Loucy (cell line): ENCODE results near the gene KRTAP2-3.

Experiments
- EZH2phosphoT487 ChIP-seq: fragments of 200-600 bp; IDR thresholded peaks from 2 replicates; pipeline ENCODE4 v1.6.1; 2018; ENCODE audit warnings: antibody characterized with exemption, mild to moderate bottlenecking, moderate library complexity, borderline replicate concordance
- TF ChIP-seq, protein P1 (sequence below): fragments of 200-600 bp; sonication (generic); conservative IDR thresholded peaks from 2 replicates; pipeline ENCODE4 v1.5.1; 2014; ENCODE audit warnings: mild to moderate bottlenecking, antibody characterized with exemption, low read length

DNA sequence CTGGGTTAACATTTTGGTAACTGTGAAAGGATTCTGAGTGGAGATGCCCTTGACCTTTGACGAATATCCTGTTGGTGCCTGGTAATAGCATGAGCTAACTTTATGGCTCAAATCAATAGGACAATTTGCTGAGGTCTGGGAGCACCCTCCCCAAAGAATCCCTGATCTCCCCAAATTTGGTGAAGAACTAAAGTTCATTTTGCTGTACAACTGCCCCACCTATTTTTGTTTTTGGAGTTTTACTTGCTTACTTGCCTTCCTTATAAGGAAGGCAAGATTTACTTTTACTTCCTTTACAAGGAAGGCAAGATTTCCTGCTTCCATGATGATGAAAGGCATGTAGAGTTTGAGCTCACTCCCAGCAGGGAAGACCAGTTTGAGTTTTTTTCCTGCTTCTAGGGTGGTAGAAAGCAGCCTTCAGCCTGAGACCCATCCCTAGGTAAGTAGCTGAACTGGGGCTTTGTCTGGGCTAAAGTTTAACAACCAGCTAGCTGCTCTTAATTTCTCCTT is 48.1 kb upstream of the KRTAP2-3 start:
- TF ChIP-seq, protein P1, sequence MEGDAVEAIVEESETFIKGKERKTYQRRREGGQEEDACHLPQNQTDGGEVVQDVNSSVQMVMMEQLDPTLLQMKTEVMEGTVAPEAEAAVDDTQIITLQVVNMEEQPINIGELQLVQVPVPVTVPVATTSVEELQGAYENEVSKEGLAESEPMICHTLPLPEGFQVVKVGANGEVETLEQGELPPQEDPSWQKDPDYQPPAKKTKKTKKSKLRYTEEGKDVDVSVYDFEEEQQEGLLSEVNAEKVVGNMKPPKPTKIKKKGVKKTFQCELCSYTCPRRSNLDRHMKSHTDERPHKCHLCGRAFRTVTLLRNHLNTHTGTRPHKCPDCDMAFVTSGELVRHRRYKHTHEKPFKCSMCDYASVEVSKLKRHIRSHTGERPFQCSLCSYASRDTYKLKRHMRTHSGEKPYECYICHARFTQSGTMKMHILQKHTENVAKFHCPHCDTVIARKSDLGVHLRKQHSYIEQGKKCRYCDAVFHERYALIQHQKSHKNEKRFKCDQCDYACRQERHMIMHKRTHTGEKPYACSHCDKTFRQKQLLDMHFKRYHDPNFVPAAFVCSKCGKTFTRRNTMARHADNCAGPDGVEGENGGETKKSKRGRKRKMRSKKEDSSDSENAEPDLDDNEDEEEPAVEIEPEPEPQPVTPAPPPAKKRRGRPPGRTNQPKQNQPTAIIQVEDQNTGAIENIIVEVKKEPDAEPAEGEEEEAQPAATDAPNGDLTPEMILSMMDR = no peak
- TF ChIP-seq EZH2phosphoT487 = no peak
